ENCODE measurements around the gene CCDC87. TPM values are rescaled to one million over a fixed set of nuclear protein-coding genes. Genes with fewer than 3 reads are reported as not detected.

CCDC87 gene
- total and polyA plus RNA-seq, 2 donors (not counting 3 experiments of a cell fraction or from before 2014, with no cell fraction given): 0.06 to 0.22 TPM

DNA sequence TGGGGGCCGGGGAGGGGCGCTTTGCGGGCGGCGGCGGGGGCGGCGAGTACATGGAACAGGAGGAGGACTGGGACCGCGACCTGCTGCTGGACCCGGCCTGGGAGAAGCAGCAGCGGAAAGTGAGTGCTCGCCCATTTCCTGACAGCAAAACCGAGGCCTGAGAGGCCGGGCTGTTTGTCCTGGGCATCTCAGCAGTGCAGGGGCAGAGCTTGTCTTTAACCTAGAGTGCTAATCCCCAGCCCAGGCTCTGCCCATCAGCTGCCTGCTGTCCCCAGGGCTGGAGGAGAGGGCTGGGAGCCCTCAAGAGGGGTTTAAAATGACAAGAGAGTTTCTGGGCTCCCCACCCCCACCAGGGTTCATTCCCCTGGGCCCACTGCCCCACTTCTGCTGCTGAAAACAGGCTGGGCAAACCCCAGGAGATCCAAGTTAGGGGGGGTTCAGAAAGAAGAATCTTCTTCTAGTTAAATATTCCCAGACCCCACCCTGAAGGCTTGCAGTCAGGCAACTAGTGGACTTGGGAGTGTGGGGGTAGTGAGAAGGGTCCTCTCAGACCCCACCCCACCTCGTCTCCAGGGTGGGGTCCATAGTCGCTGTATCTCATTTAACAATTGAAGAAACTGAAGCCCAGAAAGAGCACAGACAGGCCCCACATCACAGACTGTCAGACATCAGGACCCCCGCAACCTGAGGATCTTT, 45.7 kb downstream of the CCDC87 start:
- Histone ChIP-seq H3K9me3 (replicated peaks; ENCODE audit: control insufficient read depth, insufficient read depth, low read length) (no peaks in the 10 kb centered on the region), H3K4me2 (ENCODE audit: insufficient read depth, low read length) (no peak overlapping the region), H3K9me1 (replicated peaks; ENCODE audit: control insufficient read depth, extremely low read depth, insufficient read depth, low read length) (no peaks in the 10 kb centered on the region), H3K79me2 (ENCODE audit: control insufficient read depth, insufficient read depth, low read length) (peaks cover 5% of the 10 kb centered on the region), H3K4me3 (replicated peaks in 1 of 3; ENCODE audit: insufficient read depth in 1 of 3, low read depth in 1 of 3, low read length in 3 of 3) (no peak overlapping the region), H2AFZ (ENCODE audit: low read depth, low read length) (peak overlapping the region; percentile 93), H3K9ac (replicated peaks; ENCODE audit: extremely low read depth, insufficient read depth, low read length) (no peak overlapping the region), H3K36me3 (ENCODE audit: control insufficient read depth in 2 of 2, extremely low read depth in 1 of 2, insufficient read depth in 2 of 2, low read length in 2 of 2) (peaks cover 0 to 2% of the 10 kb centered on the region in 2 experiments), H3K4me1 (ENCODE audit: control insufficient read depth, extremely low read depth, insufficient read depth, low read length) (peaks cover 33% of the 10 kb centered on the region), H3K27ac (ENCODE audit: insufficient read depth, low read depth, low read length) (no peak overlapping the region), H4K20me1 (replicated peaks; ENCODE audit: control insufficient read depth, extremely low read depth, insufficient read depth, low read length) (no peaks in the 10 kb centered on the region), H3K27me3 (ENCODE audit: control insufficient read depth in 2 of 2, insufficient read depth in 2 of 2, low read length in 2 of 2) (no peaks in the 10 kb centered on the region)
- ChIA-PET CTCF (interaction anchor here (1.7 to 2.2 kb wide), 2 partner anchors 22 to 131 kb away, joined by 8 to 25 read pairs; partner anchors contain the start of genes CTSF and RBM4B), POLR2A (interaction anchor here (1.3 kb wide), 1 partner anchor 131 kb away, joined by 3 read pairs; no protein-coding TSS in a partner anchor)
- TF ChIP-seq GATA2 (IDR thresholded peaks at IDR 0.05; ENCODE audit: insufficient read depth, insufficient read length, low read depth, low read length) (no peak), EZH2 (IDR thresholded peaks at IDR 0.05; ENCODE audit: borderline replicate concordance, low read depth, low read length, severe bottlenecking) (no peak), FOS (IDR thresholded peaks at IDR 0.05; ENCODE audit: borderline replicate concordance, insufficient read depth, low read length) (no peak), POLR2A (IDR thresholded peaks at IDR 0.05; ENCODE audit: low read depth, low read length) (no peak), JUN (IDR thresholded peaks at IDR 0.05; ENCODE audit: borderline replicate concordance, insufficient read depth, insufficient read length, low read depth) (no peak), MYC (IDR thresholded peaks at IDR 0.05; ENCODE audit: low read depth, low read length) (no peak), POLR2AphosphoS5 (IDR thresholded peaks at IDR 0.05; ENCODE audit: insufficient read depth, low read depth, low read length) (no peak), CTCF (IDR thresholded peaks at IDR 0.05; ENCODE audit: extremely low read depth in 1 of 2, insufficient read depth in 1 of 2, low read depth in 1 of 2, low read length in 2 of 2) (no peak), MAX (IDR thresholded peaks at IDR 0.05; ENCODE audit: insufficient read depth, insufficient read length) (no peak)
- no peak for DNase-seq (ENCODE audit: low read depth, low spot score)
- dilution Hi-C loops (cut with MboI; ENCODE audit: extremely low pct_ligation_motif_present, low sequenced_read_pairs): no loop called here
- intact Hi-C loops (cut with micrococcal nuclease): loop anchor here (1.0 to 2.0 kb wide), 2 partner anchors 66 to 69 kb away; partner anchors contain the start of genes DPP3 and RBM14
- FAIRE-seq: no peak
- BruUV-seq (replicated peaks): no TSS peak
